GM21737 (cell line): ENCODE results near the gene RHOF.
"Not testable (repeated sequence)": the region's sequence is repeated elsewhere in the genome, so short reads cannot be mapped to it uniquely, and the experiment has no call there.

Source experiments
- ATAC-seq: cut with Tn5 transposase; IDR thresholded peaks from one replicate; pipeline ENCODE4 v1.9.1; 2021; ENCODE audit warnings: mild to moderate bottlenecking, moderate library complexity; ENCODE audit not compliant: unreplicated experiment

The RHOF gene

DNA sequence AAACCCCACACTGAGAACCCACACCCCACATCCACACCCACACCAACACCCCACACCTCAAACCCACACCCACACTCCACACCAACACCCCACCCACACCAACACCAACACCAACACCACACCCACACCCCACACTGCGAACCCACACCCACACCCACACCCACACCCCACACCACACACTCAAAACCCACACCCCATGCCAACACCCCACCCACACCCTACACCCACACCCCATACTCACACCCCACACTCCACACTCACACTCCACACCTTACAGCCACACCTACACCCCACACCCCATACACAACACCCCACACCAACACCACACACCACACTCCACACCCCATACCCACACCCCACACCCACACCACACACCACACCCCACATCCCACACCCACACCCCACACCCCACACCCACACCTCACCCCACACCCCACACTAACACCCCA lies 43.0 kb downstream of the RHOF start:
- ATAC-seq = no peak

DNA sequence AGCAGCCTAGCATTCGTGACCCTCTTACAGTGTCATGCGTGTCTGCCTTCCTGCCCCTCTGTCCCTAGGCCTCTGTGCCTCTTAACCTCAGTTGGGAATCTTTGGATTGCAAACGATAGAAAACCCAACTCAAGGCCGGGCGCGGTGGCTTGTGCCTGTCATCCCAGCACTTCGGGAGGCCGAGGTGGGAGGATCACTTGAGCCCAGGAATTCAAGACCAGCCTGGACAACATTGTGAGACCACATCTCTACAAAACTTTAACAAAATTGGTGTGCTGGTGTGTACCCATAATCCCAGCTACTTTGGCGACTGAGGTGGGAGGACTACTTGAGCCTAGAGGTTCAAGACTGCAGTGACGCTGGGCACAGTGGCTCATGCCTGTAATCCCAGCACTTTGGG lies 44.2 kb downstream of the RHOF start:
- no peak for ATAC-seq

DNA sequence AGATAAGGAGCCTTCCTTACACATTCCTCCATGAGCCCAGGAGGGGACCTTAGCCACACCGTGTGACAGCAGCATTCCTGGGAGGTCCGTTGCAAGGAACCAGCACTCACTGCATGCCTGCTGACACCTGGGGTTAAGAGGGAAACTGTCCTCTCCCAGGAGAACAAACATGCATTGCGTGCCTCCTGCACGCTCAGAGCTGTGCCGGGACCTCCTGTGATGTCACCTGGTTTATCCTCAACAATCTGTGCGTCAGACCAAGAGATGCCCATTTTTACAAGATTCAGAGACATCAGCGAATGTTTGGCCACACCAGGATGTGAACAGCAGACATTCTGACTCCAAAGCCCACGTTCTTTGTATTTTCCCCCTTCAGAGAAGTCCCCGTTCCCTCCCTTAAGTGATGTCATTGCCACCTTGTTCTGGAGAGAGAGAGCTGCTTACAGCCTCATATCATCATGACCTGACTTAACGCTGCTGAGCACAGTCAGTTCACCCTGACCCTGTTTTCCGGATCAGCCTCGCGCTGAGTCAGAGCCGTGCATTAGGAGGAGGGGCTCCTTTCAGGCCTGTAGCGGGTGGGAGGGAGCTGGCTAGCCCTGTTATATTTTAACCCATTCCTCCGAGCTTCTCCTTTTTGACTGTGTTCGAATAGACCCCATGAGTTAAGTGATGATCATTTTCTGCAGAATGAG lies 44.8 kb downstream of the RHOF start:
- ATAC-seq = no peak

DNA sequence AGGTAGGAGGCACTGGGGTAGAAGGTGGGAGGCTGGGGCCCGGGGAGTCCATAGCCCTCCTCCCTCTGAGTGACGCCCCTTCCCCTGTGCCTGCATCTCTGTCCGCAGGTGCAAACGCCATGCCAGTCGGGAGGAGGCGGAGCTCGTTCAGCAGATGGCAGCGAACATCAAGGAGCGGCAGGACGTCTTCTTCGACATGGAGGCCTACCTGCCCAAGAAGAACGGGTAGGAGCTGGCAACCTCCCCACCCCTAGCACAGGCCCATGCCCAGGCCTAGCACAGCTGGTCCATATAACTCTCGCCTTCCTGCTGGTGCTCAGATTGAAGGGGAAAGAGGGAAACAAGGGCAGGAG lies 45.3 kb downstream of the RHOF start:
- no peak for ATAC-seq

DNA sequence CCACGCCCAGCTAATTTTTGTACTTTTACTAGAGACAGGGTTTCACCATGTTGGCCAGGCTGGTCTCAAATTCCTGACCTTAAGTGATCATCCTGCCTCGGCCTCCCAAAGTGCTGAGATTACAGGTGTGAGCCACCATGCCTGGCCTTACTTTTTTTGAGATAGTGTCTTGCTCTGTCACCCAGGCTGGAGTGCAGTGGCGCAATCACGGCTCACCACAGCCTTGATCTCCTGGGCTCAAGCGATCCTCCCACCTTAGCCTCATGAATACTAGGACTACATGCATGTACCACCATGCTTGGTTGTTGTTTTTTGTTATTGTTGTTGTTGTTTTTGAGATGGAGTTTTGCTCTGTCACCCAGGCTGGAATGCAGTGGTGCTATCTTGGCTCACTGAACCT lies 47.9 kb downstream of the RHOF start:
- ATAC-seq = not testable (repeated sequence)

DNA sequence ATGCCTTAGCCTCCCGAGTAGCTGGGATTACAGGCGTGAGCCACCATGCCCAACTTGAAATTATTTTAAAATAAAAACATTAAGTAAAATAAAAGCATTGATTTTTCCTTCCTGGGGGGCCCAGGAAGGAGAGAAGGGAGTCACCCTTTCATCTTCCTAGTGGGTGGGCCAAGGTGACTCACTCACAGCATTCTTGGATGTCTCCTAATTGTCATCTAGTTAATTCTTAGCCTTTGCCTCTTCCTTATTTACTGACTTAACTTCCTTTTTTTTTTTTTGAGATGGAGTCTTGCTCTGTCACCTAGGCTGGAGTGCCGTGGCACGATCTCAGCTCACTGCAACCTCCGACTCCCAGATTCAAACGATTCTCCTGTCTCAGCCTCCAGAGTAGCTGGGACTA lies 51.7 kb downstream of the RHOF start:
- no peak for ATAC-seq

DNA sequence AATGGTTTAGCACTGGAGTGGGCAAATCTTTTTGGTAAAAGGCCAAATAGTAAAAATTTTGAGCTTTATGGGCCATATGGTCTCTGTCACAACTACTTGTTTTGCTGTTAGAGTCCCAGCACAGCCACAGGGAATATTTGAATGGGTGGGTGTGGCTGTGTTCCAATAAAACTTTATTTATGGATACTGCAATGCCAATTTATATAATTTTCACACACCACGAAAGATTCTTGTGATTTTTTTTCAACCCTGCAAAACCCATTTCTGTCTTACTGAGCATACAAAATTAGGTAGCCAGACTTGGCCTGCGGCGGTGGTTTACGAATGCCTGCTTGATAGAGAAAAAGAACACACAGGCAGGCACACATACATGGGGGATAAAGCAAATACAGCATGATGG lies 52.6 kb downstream of the RHOF start:
- no peak for ATAC-seq

DNA sequence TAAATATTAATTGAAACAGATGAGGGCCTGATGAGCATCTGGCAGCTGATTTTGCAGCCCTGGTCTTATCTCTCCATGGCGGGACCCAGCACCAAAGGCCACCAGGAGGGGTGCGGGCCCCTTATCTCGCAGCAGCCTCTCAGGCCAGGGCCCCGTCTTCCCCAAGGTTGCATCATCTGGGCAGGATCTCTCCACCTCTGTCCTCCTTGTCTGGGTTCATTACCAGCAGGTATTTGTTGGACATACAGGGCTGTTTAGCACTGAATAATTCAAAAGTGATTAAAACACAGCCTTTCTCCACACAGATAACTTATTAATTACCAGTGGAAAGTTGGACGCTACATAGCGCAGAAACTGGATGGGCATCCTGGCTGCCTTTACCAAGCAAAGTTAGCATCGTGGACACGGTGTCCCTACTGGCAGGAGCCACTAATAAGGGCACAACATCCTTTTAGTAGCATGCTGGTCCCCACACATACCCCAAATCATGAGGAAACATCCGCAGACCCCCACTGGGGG lies 55.1 kb downstream of the RHOF start:
- ATAC-seq = no peak

DNA sequence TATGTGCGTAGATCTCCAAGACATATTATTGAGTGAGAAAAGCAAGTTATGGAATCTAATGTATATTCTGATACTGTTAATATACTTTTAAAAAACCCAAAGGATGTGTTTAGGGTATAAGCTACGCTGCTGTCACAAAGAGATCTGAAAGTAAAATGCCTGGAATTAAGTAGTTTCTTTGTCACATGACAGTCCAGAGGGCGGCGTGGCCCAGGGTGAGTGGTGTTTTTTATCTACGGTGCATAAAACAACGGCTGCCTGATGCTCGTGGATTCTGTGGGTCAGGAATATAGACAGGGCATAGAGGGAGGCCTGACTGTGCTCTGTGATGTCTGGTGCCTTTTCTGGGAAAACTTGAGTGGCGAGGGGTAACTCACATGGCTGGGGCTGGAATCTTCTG lies 59.6 kb downstream of the RHOF start:
- no peak for ATAC-seq

DNA sequence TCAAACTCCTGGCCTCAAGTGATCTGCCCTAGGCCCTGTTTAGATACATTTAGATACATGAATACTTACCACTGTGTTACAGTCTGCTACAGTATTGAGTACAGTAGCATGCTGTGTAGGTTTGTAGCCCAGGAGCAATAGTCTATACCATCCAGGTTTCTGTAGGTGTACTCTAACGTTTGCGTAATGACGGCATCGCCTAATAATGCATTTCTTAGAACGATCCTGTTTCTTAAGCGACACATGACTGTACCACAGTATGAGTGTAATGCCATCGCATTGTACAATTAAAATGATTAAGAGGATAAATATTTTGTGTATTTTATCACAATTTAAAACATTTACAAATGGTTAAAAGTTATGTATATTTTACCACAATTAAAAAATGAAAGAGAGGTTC lies 62.0 kb downstream of the RHOF start:
- no peak for ATAC-seq

DNA sequence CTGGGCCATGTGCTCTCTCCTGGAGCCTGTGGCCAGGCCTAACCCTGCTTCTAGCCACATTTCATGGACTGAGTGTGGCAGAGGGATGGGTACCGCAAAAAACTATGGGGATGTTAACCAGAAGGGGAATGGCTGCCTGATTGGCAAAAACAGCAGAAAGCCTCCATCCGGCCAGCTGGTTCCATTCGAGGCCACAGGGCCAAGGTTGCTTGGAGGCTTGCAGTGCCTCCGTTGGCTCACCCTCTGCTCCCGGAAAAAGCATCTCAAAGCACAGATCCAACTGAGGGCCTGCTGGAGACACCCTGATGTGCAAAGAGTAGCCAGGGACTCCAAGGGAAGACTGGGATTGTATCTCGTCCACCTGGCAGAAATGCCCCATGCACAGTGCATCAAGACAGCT lies 64.5 kb downstream of the RHOF start:
- ATAC-seq = no peak
